ENCODE data around the gene GRPR. TPM values are rescaled to one million over a fixed set of nuclear protein-coding genes. Genes with fewer than 3 reads are reported as not detected.

GRPR gene
- total RNA-seq, 4 donors from 2014 or later, result 0.67 TPM; not detected in 3

DNA sequence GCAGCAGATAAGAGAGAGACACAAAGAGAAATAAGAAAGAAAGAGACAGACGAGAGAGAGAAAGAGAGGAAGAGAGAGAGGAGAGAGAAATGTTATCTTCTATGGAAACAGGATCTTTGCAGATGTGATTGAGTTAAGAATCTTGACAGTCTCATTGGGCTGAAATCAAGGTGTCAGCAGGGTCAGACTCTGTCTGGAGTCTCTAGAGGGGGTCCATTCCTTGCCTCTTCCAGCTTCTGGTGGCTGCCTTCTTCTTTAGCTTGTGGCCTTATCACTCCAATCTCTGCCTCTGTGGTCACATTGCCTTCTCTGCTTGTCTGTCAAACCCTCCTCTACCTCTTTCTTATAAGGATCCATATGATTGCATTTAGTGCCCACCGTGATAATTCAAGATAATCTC lies 21.8 kb upstream of the GRPR start:
- intact Hi-C loops (cut with DNase I), result no loop called here
- no peaks in the 10 kb centered on the region for H3K4me1 ChIP-seq
- H3K27ac ChIP-seq, result no peak overlapping the region
- no peaks in the 10 kb centered on the region for H3K27me3 ChIP-seq
- WGBS, 2 donors, result 81 to 83% methylated on average over 2 of the region's 2 CpGs
- H3K4me3 ChIP-seq (replicated peaks in 1 of 3), result no peak overlapping the region
- DNase-seq, result no peak
- H3K36me3 ChIP-seq, result no peaks in the 10 kb centered on the region
- H3K9me3 ChIP-seq, result no peaks in the 10 kb centered on the region
- no peak for TF ChIP-seq POLR2A (IDR thresholded peaks at IDR 0.05)
- TF ChIP-seq CTCF (IDR thresholded peaks at IDR 0.05), result no peak

- H3K4me1 ChIP-seq, result no peaks in the 10 kb centered on the region
- H3K9me3 ChIP-seq, result no peaks in the 10 kb centered on the region
- no peaks in the 10 kb centered on the region for H3K27me3 ChIP-seq
- DNase-seq, result peak; percentile 14 to 19
- TF ChIP-seq POLR2A (IDR thresholded peaks at IDR 0.05), result no peak
- no peak for TF ChIP-seq CTCF (IDR thresholded peaks at IDR 0.05)
- no peaks in the 10 kb centered on the region for H3K36me3 ChIP-seq
- intact Hi-C loops (cut with DNase I), result no loop called here
- 28 to 41% methylated on average over 3 to 4 of the region's 4 CpGs for WGBS, 2 donors
- H3K4me3 ChIP-seq (replicated peaks in 1 of 3), result no peak overlapping the region
- H3K27ac ChIP-seq, result no peak overlapping the region
Measured at GRCh38 chrX:16103625-16104024, 19.7 kb upstream of the GRPR start.

GRCh38 chrX:16112428-16112827 lies 10.9 kb upstream of the GRPR start:
- DNase-seq, result no peak
- intact Hi-C loops (cut with DNase I), result no loop called here
- 84 to 92% methylated on average over 2 of the region's 2 CpGs for whole genome bisulfite sequencing, 2 donors

GRCh38 chrX:16113978-16114565 lies 9.3 kb upstream of the GRPR start:
- WGBS, 2 donors, result 66 to 74% methylated on average over 1 of the region's 1 CpG
- Histone ChIP-seq H3K4me3 (replicated peaks in 1 of 3) (no peak overlapping the region), H3K4me1 (peaks cover 0 to 3% of the 10 kb centered on the region in 2 donors), H3K9me3 (no peaks in the 10 kb centered on the region), H3K27me3 (no peaks in the 10 kb centered on the region), H3K36me3 (no peaks in the 10 kb centered on the region), H3K27ac (peak overlapping the region in 1 of 3 donors; percentile 10)
- no peak for TF ChIP-seq CTCF (IDR thresholded peaks at IDR 0.05)
- TF ChIP-seq POLR2A (IDR thresholded peaks at IDR 0.05), result no peak
- DNase-seq, result no peak
- intact Hi-C loops (cut with DNase I), result no loop called here

More at GRCh38 chrX:16112428-16112827, 10.9 kb upstream of the GRPR start:
- Histone ChIP-seq H3K27ac (no peak overlapping the region), H3K4me1 (peaks cover 0 to 3% of the 10 kb centered on the region in 2 donors), H3K36me3 (no peaks in the 10 kb centered on the region), H3K4me3 (replicated peaks in 1 of 3) (no peak overlapping the region), H3K9me3 (no peaks in the 10 kb centered on the region), H3K27me3 (no peaks in the 10 kb centered on the region)
- no peak for TF ChIP-seq CTCF (IDR thresholded peaks at IDR 0.05)
- TF ChIP-seq POLR2A (IDR thresholded peaks at IDR 0.05), result no peak

- Histone ChIP-seq H3K27ac (no peak overlapping the region), H3K4me1 (peaks cover 0 to 3% of the 10 kb centered on the region in 2 donors), H3K4me3 (replicated peaks in 1 of 3) (no peak overlapping the region), H3K9me3 (no peaks in the 10 kb centered on the region), H3K36me3 (no peaks in the 10 kb centered on the region), H3K27me3 (no peaks in the 10 kb centered on the region)
- DNase-seq, result no peak
- intact Hi-C loops (cut with DNase I), result no loop called here
- TF ChIP-seq CTCF (IDR thresholded peaks at IDR 0.05), result no peak
- no peak for TF ChIP-seq POLR2A (IDR thresholded peaks at IDR 0.05)
- 71 to 84% methylated on average over 4 of the region's 4 CpGs for WGBS, 2 donors
Measured at GRCh38 chrX:16114611-16115010, 8.8 kb upstream of the GRPR start.
